ENCODE results near the gene INF2.

Gene INF2

GRCh38 chr14:104769324-104770071, 80.1 kb downstream of the INF2 start:
- Histone ChIP-seq H3K36me3 (ENCODE audit: control insufficient read depth in 1 of 2, insufficient read depth in 2 of 2, low read length in 2 of 2) (peaks cover 19 to 47% of the 10 kb centered on the region in 2 donors), H3K27ac (ENCODE audit: low read length) (no peak overlapping the region), H3K27me3 (ENCODE audit: low read depth, low read length) (no peaks in the 10 kb centered on the region), H3K9me3 (ENCODE audit: control insufficient read depth in 1 of 2, low read length in 2 of 2) (no peaks in the 10 kb centered on the region), H3K4me3 (ENCODE audit: low read depth in 1 of 2, low read length in 2 of 2) (no peak overlapping the region), H3K4me1 (ENCODE audit: control insufficient read depth in 1 of 2, insufficient read depth in 2 of 2, low read length in 2 of 2) (peaks cover 0 to 6% of the 10 kb centered on the region in 2 donors)

GRCh38 chr14:104770072-104770579, 80.7 kb downstream of the INF2 start:
- Histone ChIP-seq H3K9me3 (ENCODE audit: control insufficient read depth in 1 of 2, low read length in 2 of 2) (no peaks in the 10 kb centered on the region), H3K27me3 (ENCODE audit: low read depth, low read length) (no peaks in the 10 kb centered on the region), H3K36me3 (ENCODE audit: control insufficient read depth in 1 of 2, insufficient read depth in 2 of 2, low read length in 2 of 2) (peaks cover 19 to 53% of the 10 kb centered on the region in 2 donors), H3K27ac (ENCODE audit: low read length) (no peak overlapping the region), H3K4me1 (ENCODE audit: control insufficient read depth in 1 of 2, insufficient read depth in 2 of 2, low read length in 2 of 2) (peaks cover 0 to 6% of the 10 kb centered on the region in 2 donors), H3K4me3 (ENCODE audit: low read depth in 1 of 2, low read length in 2 of 2) (no peak overlapping the region)

- Histone ChIP-seq H3K4me1 (ENCODE audit: control insufficient read depth in 1 of 2, insufficient read depth in 2 of 2, low read length in 2 of 2) (peaks cover 0 to 6% of the 10 kb centered on the region in 2 donors), H3K36me3 (ENCODE audit: control insufficient read depth in 1 of 2, insufficient read depth in 2 of 2, low read length in 2 of 2) (peaks cover 19 to 59% of the 10 kb centered on the region in 2 donors), H3K9me3 (ENCODE audit: control insufficient read depth in 1 of 2, low read length in 2 of 2) (no peaks in the 10 kb centered on the region), H3K27ac (ENCODE audit: low read length) (no peak overlapping the region), H3K27me3 (ENCODE audit: low read depth, low read length) (no peaks in the 10 kb centered on the region), H3K4me3 (ENCODE audit: low read depth in 1 of 2, low read length in 2 of 2) (no peak overlapping the region)
These were observed 81.4 kb downstream of the INF2 start for GRCh38 chr14:104770851-104771272.

- Histone ChIP-seq H3K27me3 (ENCODE audit: low read depth, low read length) (no peaks in the 10 kb centered on the region), H3K36me3 (ENCODE audit: control insufficient read depth in 1 of 2, insufficient read depth in 2 of 2, low read length in 2 of 2) (peaks cover 19 to 59% of the 10 kb centered on the region in 2 donors), H3K4me3 (ENCODE audit: low read depth in 1 of 2, low read length in 2 of 2) (no peak overlapping the region), H3K27ac (ENCODE audit: low read length) (no peak overlapping the region), H3K4me1 (ENCODE audit: control insufficient read depth in 1 of 2, insufficient read depth in 2 of 2, low read length in 2 of 2) (peaks cover 0 to 6% of the 10 kb centered on the region in 2 donors), H3K9me3 (ENCODE audit: control insufficient read depth in 1 of 2, low read length in 2 of 2) (no peaks in the 10 kb centered on the region)
These were observed 82.0 kb downstream of the INF2 start for GRCh38 chr14:104771374-104771773.
